CD4-positive, alpha-beta T cell treated with Interleukin-15 for 4 hours (primary cell): Measurements from ENCODE around the gene PPFIBP1.
"Not testable (repeated sequence)": the region's sequence is repeated elsewhere in the genome, so short reads cannot be mapped to it uniquely, and the experiment has no call there.

Experiments used
- DNase-seq: peaks from one replicate; pipeline ENCODE4 v3.0.0-alpha.2; 2020; ENCODE audit warnings: low spot score

The PPFIBP1 gene

DNA sequence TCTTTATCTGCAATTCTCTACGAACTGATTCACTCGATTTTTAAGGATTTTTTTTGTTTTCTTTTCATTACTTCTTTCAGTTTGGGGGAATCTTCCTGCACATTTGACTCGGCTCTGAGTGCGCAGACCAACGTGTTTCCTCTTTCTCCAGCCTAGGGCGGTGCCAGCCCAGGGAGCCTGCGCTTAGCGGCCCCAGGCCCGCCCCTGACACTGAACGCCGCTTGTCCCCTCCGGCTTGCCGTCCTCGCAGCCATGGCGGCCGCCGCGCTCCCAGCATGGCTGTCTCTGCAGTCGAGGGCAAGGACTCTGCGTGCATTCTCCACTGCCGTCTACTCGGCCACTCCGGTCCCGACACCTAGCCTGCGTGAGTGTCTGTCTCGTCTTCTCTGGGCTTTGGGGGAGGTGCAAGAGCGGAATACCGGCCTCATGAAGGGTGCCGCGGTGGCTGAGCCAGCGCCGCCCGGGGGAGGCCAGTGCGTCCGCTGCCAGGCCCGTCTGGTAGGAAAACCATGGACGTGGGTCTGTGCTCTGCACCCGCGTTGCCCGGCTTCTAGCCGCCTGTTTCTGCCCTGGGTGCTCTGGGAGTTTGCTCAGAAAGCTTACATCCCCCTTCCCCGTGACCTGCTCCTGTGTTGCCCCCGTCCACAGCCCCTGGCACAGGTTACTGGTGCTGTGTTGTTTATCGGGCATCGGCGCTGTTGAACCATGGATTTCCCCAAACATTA is 186.7 kb downstream of the PPFIBP1 start, which contains the start of gene MRPS35:
Gene MRPS35 (plus strand): TSS at position 241 of the 725 bp plus-strand sequence. CDS start 12 bp downstream, at position 253.
- peak; percentile 92 for DNase-seq

DNA sequence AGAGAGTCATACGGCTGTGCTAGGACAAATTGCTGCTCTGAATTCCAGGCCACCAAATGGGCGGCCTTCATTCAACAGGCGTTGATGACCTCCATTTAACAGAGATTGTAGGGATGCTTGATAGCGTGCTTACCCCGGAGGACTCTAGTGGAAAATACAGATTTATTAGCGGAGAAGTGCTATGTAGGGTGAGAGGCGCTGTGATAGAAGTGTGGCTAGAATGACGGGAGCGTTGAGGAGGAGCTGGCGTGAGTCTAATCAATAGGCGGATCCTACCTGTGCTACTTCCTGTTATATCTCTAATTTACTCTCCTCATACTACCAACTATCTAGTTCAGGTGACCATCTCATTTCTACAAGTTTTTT is 187.3 kb downstream of the PPFIBP1 start:
- peak; percentile 4 for DNase-seq

DNA sequence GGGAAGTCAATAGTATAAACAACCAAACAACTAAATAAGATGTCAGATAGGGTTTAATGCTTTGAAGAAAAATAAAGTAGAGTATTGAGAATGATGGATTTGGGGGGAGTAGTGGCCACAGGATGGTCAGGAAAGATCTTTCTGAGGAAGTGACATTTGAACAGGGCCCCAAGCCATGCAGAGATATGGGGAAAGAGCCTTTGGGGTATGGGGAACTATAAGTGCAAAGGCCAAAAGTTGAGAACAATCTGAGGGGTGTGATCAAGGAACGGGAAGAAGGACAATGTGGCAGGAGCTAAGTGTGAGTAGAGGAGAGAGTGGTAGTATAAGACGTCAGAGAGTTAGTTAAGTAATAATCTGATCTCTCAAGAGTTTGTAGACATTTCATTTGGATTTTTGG is 188.0 kb downstream of the PPFIBP1 start:
- DNase-seq, result no peak

DNA sequence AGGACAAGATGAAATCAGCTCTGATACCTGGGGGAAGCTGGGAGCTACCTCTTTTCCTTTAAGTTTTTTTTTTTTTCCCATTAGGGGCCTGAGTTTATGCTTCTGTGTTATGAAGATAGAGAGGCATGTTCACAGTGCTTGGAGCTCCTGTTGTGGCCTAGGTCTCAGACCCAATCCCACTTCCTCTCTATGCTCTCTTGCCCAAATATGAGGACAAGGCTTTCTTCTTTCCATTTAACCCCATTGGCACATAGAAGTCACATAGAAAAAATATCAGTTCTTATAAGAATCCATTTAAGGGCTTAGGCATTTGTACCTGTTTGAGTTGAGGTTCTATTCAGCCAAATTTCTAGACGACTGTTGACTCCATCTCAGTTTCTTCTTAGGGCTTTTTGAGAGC is 199.2 kb downstream of the PPFIBP1 start:
- no peak for DNase-seq

DNA sequence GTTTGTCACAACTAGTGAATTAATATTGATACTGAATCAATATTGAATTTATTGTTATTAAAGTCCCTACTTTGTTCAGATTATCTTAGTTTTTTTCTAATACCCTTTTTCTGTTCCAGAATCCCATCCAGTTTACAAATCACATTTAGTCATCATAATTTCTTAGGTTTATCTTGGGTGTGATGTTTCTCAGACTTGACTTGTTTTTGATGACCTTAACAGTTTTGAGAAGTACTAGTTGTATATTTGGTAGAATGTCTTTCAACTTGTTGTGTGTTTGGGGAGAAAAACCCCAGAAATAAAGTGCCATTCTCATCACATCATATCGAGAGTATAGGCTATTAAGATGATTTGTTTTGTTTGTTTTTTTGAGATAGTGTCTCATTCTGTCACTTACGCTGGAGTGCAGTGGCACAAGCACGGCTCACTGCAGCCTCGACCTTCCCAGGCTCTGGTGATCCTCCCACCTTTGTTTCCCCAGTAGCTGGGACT is 206.1 kb downstream of the PPFIBP1 start:
- DNase-seq, result no peak

DNA sequence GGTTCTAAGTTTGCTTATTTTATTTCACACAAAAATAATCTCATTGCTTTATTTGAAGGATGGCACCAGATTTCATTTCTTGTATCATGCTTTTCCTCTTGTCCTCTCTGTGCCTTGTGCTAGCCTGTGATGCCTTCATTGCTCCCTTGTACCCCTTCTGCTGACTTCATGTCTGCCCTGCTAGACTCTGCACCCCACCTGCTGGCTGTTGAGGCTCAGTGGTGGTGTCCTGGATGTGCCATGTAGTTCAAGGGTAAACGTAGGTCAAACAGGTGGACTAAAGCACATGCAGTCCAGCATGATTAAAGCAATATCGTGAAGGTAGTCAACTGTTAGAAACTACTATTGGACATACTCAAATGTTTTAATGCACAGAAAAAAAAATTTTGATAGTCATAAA is 208.3 kb downstream of the PPFIBP1 start:
- no peak for DNase-seq

DNA sequence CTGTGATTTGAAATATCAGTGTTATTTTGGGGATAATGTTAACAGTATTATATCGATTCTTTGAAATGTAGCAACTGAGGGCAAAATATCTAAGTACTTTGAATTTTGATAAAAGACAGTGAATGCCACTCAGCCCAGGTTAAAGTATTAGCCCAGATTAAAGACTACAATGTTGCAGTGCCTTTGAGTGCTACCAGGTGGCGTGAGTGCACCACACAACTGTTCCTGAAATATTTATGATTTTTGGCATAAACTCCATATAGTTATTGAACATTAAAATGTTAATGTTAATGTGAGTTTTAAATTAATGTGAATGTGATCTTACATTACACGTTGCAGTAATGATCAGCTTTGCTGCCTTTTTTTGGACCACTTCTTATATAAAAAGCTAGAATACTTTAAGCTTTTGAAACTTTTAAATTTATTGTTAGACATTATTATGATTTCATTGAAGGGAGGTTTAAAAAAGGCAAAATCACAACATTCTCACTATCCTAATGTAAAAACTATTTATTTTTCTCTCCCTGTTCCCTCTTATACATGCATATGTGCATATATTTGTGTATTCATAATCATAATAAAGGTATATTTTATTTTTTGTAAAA is 209.1 kb downstream of the PPFIBP1 start:
- DNase-seq, result peak; percentile 49

DNA sequence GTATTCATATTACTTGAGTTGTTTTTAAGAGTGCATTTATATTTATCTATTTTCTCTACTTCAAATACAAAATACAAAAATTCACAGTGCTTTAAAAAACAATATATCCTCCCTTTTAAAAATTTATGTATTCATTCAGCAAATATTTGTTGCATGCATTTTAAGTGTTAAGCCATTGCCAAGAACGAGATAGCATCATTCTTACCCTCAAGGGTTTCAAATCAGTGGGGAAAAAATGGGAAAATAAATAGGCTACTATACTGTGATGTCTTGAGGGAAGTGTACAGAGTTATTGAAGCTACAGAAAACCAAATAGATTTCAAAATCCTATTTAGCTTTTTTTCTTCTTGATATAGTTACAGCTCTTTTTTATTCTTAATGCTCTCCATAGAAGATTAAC is 209.8 kb downstream of the PPFIBP1 start:
- DNase-seq, result no peak

DNA sequence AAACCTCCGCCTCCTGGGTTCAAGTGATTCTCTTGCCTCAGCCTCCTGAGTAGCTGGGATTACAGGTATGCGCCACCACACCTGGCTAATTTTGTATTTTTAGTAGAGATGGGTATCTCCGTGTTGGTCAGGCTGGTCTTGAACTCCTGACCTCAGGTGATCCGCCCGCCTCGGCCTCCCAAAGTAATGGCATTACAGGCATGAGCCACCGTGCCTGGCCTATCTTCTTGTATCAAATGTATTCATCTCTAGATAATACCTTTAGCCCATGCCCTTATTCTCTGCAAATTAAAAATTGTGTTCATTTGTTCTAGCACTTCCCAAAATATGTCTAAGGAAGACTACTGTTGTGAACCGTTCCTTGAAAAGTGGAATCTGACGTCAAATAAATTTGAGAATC is 210.3 kb downstream of the PPFIBP1 start:
- not testable (repeated sequence) for DNase-seq

DNA sequence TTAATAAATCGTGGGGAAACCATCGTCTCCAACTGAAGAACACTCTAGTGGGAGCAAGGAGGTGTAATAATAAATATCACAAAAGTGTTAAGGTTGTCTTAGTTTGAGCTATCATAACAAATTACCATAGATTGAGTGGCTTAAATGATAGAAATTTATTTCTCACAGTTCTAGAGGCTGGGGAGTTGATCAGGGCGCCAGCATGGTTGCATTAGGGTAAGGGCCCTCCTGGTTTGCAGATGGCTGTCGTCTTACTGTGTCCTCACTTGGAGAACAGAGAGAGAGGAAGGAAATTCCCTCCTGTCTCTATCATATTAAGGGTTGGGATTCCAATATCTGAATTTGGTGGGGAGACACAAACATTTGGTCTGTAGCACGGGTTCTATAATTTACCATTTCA is 219.6 kb downstream of the PPFIBP1 start:
- no peak for DNase-seq
